Fibroblast of the aortic adventitia (primary cell): ENCODE measurements around the gene CSGALNACT2. TPM values are rescaled to one million over a fixed set of nuclear protein-coding genes. Genes with fewer than 3 reads are reported as not detected.

Experiments used
- DNase-seq: peaks from one replicate; pipeline ENCODE4 v3.0.0-alpha.2; 2010; ENCODE audit warnings: low read depth
- H3K4me3 ChIP-seq: 2 replicates; pipeline ENCODE4 v1.5.1; 2011; ENCODE audit warnings: low read depth, mild to moderate bottlenecking, control low read depth, low read length, moderate library complexity
- CTCF ChIP-seq: IDR thresholded peaks from 2 replicates; pipeline ENCODE4 v1.5.1; 2011; ENCODE audit warnings: mild to moderate bottlenecking, low read length, control low read depth, inconsistent platforms; ENCODE audit not compliant: insufficient read depth
- total RNA-seq: library from RNA; depleted of rRNA; stranded (reverse); fragments of >200 nt; gene quantifications from 2 replicates; pipeline ENCODE4 v1.2.3, GENCODE V29; 2012; ENCODE audit warnings: low replicate concordance

CSGALNACT2 gene
- total RNA-seq, 1 donor, result 35.7 TPM

DNA sequence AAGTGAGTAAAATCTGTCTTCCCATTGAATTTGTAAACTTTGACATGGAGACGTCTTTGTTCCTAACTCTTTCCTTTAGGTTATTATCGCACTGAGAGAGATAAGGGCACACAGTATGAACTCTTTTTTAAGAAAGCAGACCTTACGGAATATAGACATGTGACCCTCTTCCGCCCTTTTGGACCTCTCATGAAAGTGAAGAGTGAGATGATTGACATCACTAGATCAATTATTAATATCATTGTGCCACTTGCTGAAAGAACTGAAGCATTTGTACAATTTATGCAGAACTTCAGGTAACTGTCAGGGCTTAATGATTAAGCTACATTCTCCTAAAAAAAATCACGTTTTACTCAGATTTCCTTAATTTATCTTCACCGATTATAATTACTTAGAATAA is 20.4 kb downstream of the CSGALNACT2 start:
- no peak overlapping the region for H3K4me3 ChIP-seq
- TF ChIP-seq CTCF, result no peak
- DNase-seq, result no peak

DNA sequence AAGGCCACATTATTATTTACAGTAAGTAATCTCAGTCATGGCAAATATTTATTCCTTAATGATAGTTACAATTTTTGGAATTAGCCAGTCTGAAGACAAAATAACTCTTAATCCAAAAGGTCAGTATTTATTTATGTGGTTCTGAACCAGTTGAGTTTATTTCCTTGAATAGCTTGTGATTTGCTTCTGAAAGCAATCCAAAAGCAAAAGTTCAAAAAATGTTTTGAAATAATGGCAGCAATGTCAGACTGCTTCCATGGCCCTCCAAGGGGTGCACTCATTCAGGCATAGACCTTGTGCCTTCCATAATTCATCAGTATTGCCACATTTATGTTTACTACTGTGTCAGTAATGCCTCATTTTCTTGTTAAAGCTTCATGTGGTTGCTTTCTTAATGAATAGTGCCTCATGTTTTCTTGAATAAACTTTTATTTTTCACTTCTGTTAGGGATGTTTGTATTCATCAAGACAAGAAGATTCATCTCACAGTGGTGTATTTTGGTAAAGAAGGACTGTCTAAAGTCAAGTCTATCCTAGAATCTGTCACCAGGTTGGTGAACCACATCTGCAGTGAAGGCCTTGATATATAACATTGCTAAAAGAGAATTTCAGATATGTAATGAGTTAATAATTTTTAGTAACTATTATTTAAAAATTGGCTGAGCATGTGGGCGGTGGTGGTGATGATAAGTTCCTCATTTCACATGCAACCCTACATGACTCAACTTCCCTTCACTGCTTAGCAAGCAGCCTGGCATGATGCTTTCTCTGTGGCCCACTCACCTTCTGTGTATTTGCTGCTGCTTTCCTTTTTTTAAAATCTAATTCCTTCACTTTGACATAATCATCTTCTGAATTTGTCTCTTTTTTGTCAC is 22.0 kb downstream of the CSGALNACT2 start:
- no peak for TF ChIP-seq CTCF
- no peak overlapping the region for H3K4me3 ChIP-seq
- DNase-seq, result peak; percentile 81

DNA sequence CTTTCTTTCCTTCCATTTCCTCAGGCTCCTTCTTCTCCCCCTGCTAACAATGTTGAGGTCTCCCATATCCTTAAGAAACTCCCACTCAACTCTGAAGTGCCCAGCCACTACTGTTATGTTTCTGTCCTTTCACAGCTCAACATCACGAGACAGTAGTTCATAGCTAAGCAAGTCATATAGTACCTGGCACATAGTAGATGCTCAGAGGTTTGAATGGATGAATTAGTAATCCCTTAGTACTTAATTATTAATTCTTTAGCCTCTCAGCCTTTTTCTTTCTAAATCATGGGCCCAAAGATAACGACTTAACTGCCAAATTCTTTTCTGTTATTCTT is 22.6 kb downstream of the CSGALNACT2 start:
- no peak for TF ChIP-seq CTCF
- H3K4me3 ChIP-seq, result no peak overlapping the region
- DNase-seq, result no peak

GRCh38 chr10:43162604-43163003 is 24.4 kb downstream of the CSGALNACT2 start:
- no peak overlapping the region for H3K4me3 ChIP-seq
- no peak for DNase-seq
- no peak for TF ChIP-seq CTCF

DNA sequence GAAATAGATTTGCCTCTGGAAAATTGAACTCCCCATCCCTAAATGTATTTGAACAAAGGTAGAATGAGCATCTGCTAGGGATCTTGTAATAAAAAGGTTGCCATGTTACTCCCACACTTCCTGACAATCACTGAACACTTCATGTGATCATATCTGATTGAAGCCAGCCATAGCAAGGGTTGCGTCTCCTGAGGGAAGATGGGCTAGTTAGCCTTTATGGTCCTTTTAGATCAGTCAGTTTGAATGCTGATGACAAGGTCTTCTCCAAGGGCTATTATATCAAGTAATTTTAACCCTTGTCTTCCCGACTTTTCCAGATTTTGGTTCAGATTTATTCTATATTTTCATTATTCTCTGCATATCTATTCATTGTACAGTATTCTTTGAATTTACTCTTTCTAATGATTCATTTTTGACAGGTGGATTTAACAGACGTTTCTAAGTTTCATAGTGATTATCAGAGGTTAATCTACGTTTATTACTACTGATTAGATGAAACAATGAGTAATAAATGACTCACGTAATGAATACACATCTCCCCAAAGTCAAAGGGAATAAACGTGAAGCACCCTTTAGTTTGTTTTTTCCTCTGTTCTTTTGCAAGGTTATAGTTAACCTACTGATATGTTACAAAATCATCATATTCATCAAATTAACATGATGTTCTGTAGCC is 28.1 kb downstream of the CSGALNACT2 start:
- DNase-seq, result no peak
- TF ChIP-seq CTCF, result no peak
- H3K4me3 ChIP-seq, result no peak overlapping the region

GRCh38 chr10:43166880-43167497 is 28.7 kb downstream of the CSGALNACT2 start:
- no peak overlapping the region for H3K4me3 ChIP-seq
- no peak for DNase-seq
- TF ChIP-seq CTCF, result no peak
